Measurements from ENCODE around the gene SORD. TPM values are rescaled to one million over a fixed set of nuclear protein-coding genes. Genes with fewer than 3 reads are reported as not detected.
A peak's percentile ranks its signal among the peaks of the same experiment; 100 is the strongest.
"Not testable (repeated sequence)": the region's sequence is repeated elsewhere in the genome, so short reads cannot be mapped to it uniquely, and the experiment has no call there.

Gene SORD
- total RNA-seq, 2 donors from 2014 or later = 9.3 to 18.1 TPM

GRCh38 chr15:45048794-45049631, 26.0 kb downstream of the SORD start:
- 27 to 55% methylated on average over 7 of the region's 7 CpGs for WGBS, 2 donors
- no peaks in the 10 kb centered on the region for H3K9me3 ChIP-seq
- H3K36me3 ChIP-seq (replicated peaks in 1 of 2; ENCODE audit: insufficient read depth in 1 of 2, low read depth in 2 of 2) = no peaks in the 10 kb centered on the region
- H3K27me3 ChIP-seq = no peaks in the 10 kb centered on the region
- no peak for TF ChIP-seq CTCF (IDR thresholded peaks at IDR 0.05)
- no peak for TF ChIP-seq POLR2A (IDR thresholded peaks at IDR 0.05)
- peak in 1 of 4 donors; percentile 36 for DNase-seq
- no peak for ATAC-seq
- H3K4me1 ChIP-seq = no peaks in the 10 kb centered on the region
- H3K4me3 ChIP-seq = no peak overlapping the region
- peak overlapping the region in 1 of 4 donors; percentile 13 for H3K27ac ChIP-seq
- intact Hi-C loops (cut with DNase I) = no loop called here

- intact Hi-C loops (cut with DNase I) = no loop called here
- DNase-seq (no peak), ATAC-seq (no peak)
- Histone ChIP-seq H3K36me3 (replicated peaks in 1 of 2; ENCODE audit: insufficient read depth in 1 of 2, low read depth in 2 of 2) (no peaks in the 10 kb centered on the region), H3K27ac (no peak overlapping the region), H3K27me3 (no peaks in the 10 kb centered on the region), H3K4me1 (no peaks in the 10 kb centered on the region), H3K4me3 (no peak overlapping the region), H3K9me3 (no peaks in the 10 kb centered on the region)
- no peak for TF ChIP-seq POLR2A (IDR thresholded peaks at IDR 0.05)
- TF ChIP-seq CTCF (IDR thresholded peaks at IDR 0.05) = no peak
- WGBS, 2 donors = 93 to 100% methylated on average over 1 of the region's 1 CpG
These were observed 27.6 kb downstream of the SORD start for GRCh38 chr15:45050587-45050986.

GRCh38 chr15:45052676-45053075, 29.7 kb downstream of the SORD start:
- H3K4me1 ChIP-seq; DNase-seq; intact Hi-C loops (cut with DNase I); H3K36me3 ChIP-seq (replicated peaks in 1 of 2; ENCODE audit: insufficient read depth in 1 of 2, low read depth in 2 of 2); ATAC-seq; H3K9me3 ChIP-seq; H3K27me3 ChIP-seq; H3K4me3 ChIP-seq; H3K27ac ChIP-seq: not testable (repeated sequence)
- 90 to 96% methylated on average over 3 of the region's 3 CpGs for WGBS, 2 donors

- H3K4me3 ChIP-seq; ATAC-seq; intact Hi-C loops (cut with DNase I); DNase-seq; H3K27me3 ChIP-seq; H3K27ac ChIP-seq; H3K9me3 ChIP-seq; H3K36me3 ChIP-seq (replicated peaks in 1 of 2; ENCODE audit: insufficient read depth in 1 of 2, low read depth in 2 of 2); H3K4me1 ChIP-seq: not testable (repeated sequence)
- 55 to 70% methylated on average over 3 of the region's 3 CpGs for WGBS, 2 donors
These were observed 36.0 kb downstream of the SORD start for GRCh38 chr15:45058690-45059675.

- WGBS, 2 donors = 94 to 100% methylated on average over 4 to 6 of the region's 7 CpGs
- ATAC-seq; H3K27ac ChIP-seq; intact Hi-C loops (cut with DNase I); H3K9me3 ChIP-seq; DNase-seq; H3K27me3 ChIP-seq; H3K36me3 ChIP-seq (replicated peaks in 1 of 2; ENCODE audit: insufficient read depth in 1 of 2, low read depth in 2 of 2); H3K4me3 ChIP-seq; H3K4me1 ChIP-seq: not testable (repeated sequence)
These were observed 39.3 kb downstream of the SORD start for GRCh38 chr15:45062301-45062700.

- ATAC-seq (no peak), DNase-seq (no peak)
- WGBS, 2 donors = 60 to 76% methylated on average over 4 of the region's 4 CpGs
- no peak for TF ChIP-seq POLR2A (IDR thresholded peaks at IDR 0.05)
- TF ChIP-seq CTCF (IDR thresholded peaks at IDR 0.05) = no peak
- no peaks in the 10 kb centered on the region for H3K36me3 ChIP-seq (replicated peaks in 1 of 2; ENCODE audit: insufficient read depth in 1 of 2, low read depth in 2 of 2)
- no peak overlapping the region for H3K4me3 ChIP-seq
- no peaks in the 10 kb centered on the region for H3K4me1 ChIP-seq
- H3K9me3 ChIP-seq = no peaks in the 10 kb centered on the region
- H3K27ac ChIP-seq = no peak overlapping the region
- intact Hi-C loops (cut with DNase I) = no loop called here
- H3K27me3 ChIP-seq = no peaks in the 10 kb centered on the region
These were observed 41.4 kb downstream of the SORD start for GRCh38 chr15:45064386-45064785.

GRCh38 chr15:45069942-45070360, 47.0 kb downstream of the SORD start:
- H3K4me1 ChIP-seq; ATAC-seq; H3K9me3 ChIP-seq; DNase-seq; H3K36me3 ChIP-seq (replicated peaks in 1 of 2; ENCODE audit: insufficient read depth in 1 of 2, low read depth in 2 of 2); H3K27me3 ChIP-seq; H3K4me3 ChIP-seq; intact Hi-C loops (cut with DNase I): not testable (repeated sequence)
- H3K27ac ChIP-seq = peak overlapping the region in 1 of 4 donors; percentile 47
- WGBS, 2 donors = 82 to 86% methylated on average over 3 to 4 of the region's 6 CpGs

GRCh38 chr15:45073602-45074001, 50.6 kb downstream of the SORD start:
- H3K27me3 ChIP-seq; DNase-seq; intact Hi-C loops (cut with DNase I); H3K4me3 ChIP-seq; H3K36me3 ChIP-seq (replicated peaks in 1 of 2; ENCODE audit: insufficient read depth in 1 of 2, low read depth in 2 of 2); H3K9me3 ChIP-seq: not testable (repeated sequence)
- Histone ChIP-seq H3K27ac (peak overlapping the region in 1 of 4 donors; percentile 25), H3K4me1 (peaks cover 12% of the 10 kb centered on the region)
- ATAC-seq = peak; percentile 43

Data from body of pancreas (tissue), 4 donors.